MM.1S (cell line): Measurements from ENCODE around the gene TMCC1.

ENCODE experiments used
- DNase-seq: peaks from one replicate; pipeline ENCODE4 v3.0.0-alpha.2; 2015
- H2AFZ ChIP-seq: fragments of 300-600 bp; sonication (generic); 2 replicates; pipeline ENCODE4 v1.6.0; 2016; ENCODE audit warnings: antibody characterized with exemption, low read length
- H3F3A ChIP-seq: fragments of 300-600 bp; sonication (generic); 2 replicates; pipeline ENCODE4 v1.6.1; 2016; ENCODE audit warnings: mild to moderate bottlenecking, antibody characterized with exemption, low read length, moderate library complexity, mixed read lengths; ENCODE audit not compliant: insufficient read depth
- H3K27ac ChIP-seq: fragments of 300-600 bp; sonication (generic); 2 replicates; pipeline ENCODE4 v1.5.1; 2016; ENCODE audit warnings: mild to moderate bottlenecking, low read length
- H3K27me3 ChIP-seq: fragments of 300-600 bp; sonication (generic); replicated peaks from 2 replicates; pipeline ENCODE4 v1.6.0; 2016; ENCODE audit warnings: low read length; ENCODE audit not compliant: insufficient read depth
- H3K36me3 ChIP-seq: fragments of 300-600 bp; sonication (generic); replicated peaks from 2 replicates; pipeline ENCODE4 v1.6.1; 2016; ENCODE audit warnings: mild to moderate bottlenecking, low read length, mixed read lengths; ENCODE audit not compliant: insufficient read depth
- H3K4me1 ChIP-seq: fragments of 300-600 bp; sonication (generic); 2 replicates; pipeline ENCODE4 v1.6.1; 2016; ENCODE audit warnings: low read length, mixed read lengths
- H3K4me2 ChIP-seq: fragments of 300-600 bp; sonication (generic); 2 replicates; pipeline ENCODE4 v1.6.0; 2016; ENCODE audit warnings: low read depth, low read length
- H3K4me3 ChIP-seq: fragments of 300-600 bp; sonication (generic); 2 replicates; pipeline ENCODE4 v1.5.1; 2016; ENCODE audit warnings: low read length, mixed read lengths
- H3K79me2 ChIP-seq: fragments of 300-600 bp; sonication (generic); 2 replicates; pipeline ENCODE4 v1.6.1; 2016; ENCODE audit warnings: mixed run types, low read length, mixed read lengths
- H3K9ac ChIP-seq: fragments of 300-600 bp; sonication (generic); 2 replicates; pipeline ENCODE4 v1.6.1; 2016; ENCODE audit warnings: low read length, mixed read lengths
- H3K9me2 ChIP-seq: fragments of 300-600 bp; sonication (generic); replicated peaks from 2 replicates; pipeline ENCODE4 v1.6.1; 2016; ENCODE audit warnings: mild to moderate bottlenecking, low read length, mixed read lengths; ENCODE audit not compliant: insufficient read depth
- H3K9me3 ChIP-seq: fragments of 300-600 bp; sonication (generic); replicated peaks from 2 replicates; pipeline ENCODE4 v1.6.1; 2016; ENCODE audit warnings: mild to moderate bottlenecking, low read length, mixed read lengths; ENCODE audit not compliant: insufficient read depth
- H4K20me1 ChIP-seq: fragments of 300-600 bp; sonication (generic); 2 replicates; pipeline ENCODE4 v1.6.1; 2016; ENCODE audit warnings: mild to moderate bottlenecking, low read length, moderate library complexity, mixed read lengths; ENCODE audit not compliant: insufficient read depth
- EZH2 ChIP-seq: fragments of 300-600 bp; sonication (generic); optimal IDR thresholded peaks from 2 replicates; pipeline ENCODE3; 2017; ENCODE audit warnings: low read depth, mild to moderate bottlenecking, antibody characterized with exemption, low read length, mixed read lengths
- EZH2phosphoT487 ChIP-seq: fragments of 300-600 bp; sonication (generic); IDR thresholded peaks from 2 replicates; pipeline ENCODE4 v1.6.1; 2018; ENCODE audit warnings: antibody characterized with exemption, low read length
- TF ChIP-seq, protein P1 (sequence below): fragments of 300-600 bp; sonication (generic); IDR thresholded peaks from 2 replicates; pipeline ENCODE4 v1.5.1; 2016; ENCODE audit warnings: antibody characterized with exemption, low read length, mixed read lengths

The TMCC1 gene

GRCh38 chr3:129692743-129693142, 200.8 kb downstream of the TMCC1 start:
- Histone ChIP-seq H3F3A (no peaks in the 10 kb centered on the region), H2AFZ (no peak overlapping the region), H3K4me2 (no peak overlapping the region), H3K79me2 (peaks cover 8% of the 10 kb centered on the region; the same call in 1 of the 2 replicates), H3K9ac (no peak overlapping the region), H3K36me3 (no peaks in the 10 kb centered on the region), H3K9me3 (no peaks in the 10 kb centered on the region), H4K20me1 (no peaks in the 10 kb centered on the region), H3K27ac (no peak overlapping the region), H3K4me1 (no peaks in the 10 kb centered on the region), H3K4me3 (no peak overlapping the region), H3K9me2 (no peaks in the 10 kb centered on the region), H3K27me3 (no peaks in the 10 kb centered on the region)
- DNase-seq, result no peak
- TF ChIP-seq EZH2phosphoT487 (no peak), EZH2 (no peak)
- TF ChIP-seq, protein P1, sequence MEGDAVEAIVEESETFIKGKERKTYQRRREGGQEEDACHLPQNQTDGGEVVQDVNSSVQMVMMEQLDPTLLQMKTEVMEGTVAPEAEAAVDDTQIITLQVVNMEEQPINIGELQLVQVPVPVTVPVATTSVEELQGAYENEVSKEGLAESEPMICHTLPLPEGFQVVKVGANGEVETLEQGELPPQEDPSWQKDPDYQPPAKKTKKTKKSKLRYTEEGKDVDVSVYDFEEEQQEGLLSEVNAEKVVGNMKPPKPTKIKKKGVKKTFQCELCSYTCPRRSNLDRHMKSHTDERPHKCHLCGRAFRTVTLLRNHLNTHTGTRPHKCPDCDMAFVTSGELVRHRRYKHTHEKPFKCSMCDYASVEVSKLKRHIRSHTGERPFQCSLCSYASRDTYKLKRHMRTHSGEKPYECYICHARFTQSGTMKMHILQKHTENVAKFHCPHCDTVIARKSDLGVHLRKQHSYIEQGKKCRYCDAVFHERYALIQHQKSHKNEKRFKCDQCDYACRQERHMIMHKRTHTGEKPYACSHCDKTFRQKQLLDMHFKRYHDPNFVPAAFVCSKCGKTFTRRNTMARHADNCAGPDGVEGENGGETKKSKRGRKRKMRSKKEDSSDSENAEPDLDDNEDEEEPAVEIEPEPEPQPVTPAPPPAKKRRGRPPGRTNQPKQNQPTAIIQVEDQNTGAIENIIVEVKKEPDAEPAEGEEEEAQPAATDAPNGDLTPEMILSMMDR, result no peak

- Histone ChIP-seq H3K4me3 (no peak overlapping the region), H3K36me3 (no peaks in the 10 kb centered on the region), H3K4me1 (no peaks in the 10 kb centered on the region), H3K4me2 (no peak overlapping the region), H4K20me1 (no peaks in the 10 kb centered on the region), H3K79me2 (peaks cover 10% of the 10 kb centered on the region; the same call in 1 of the 2 replicates), H3K27ac (no peak overlapping the region), H3K9me2 (no peaks in the 10 kb centered on the region), H3K9me3 (no peaks in the 10 kb centered on the region), H3K9ac (no peak overlapping the region), H3F3A (no peaks in the 10 kb centered on the region), H3K27me3 (no peaks in the 10 kb centered on the region), H2AFZ (no peak overlapping the region)
- TF ChIP-seq EZH2, result no peak
- TF ChIP-seq, protein P1, result no peak
- no peak for TF ChIP-seq EZH2phosphoT487
- no peak for DNase-seq
Measured at GRCh38 chr3:129690963-129691362, 202.5 kb downstream of the TMCC1 start.

- Histone ChIP-seq H3K79me2 (peaks cover 10% of the 10 kb centered on the region; the same call in 1 of the 2 replicates), H3K9ac (no peak overlapping the region), H3K27ac (no peak overlapping the region), H3K9me2 (no peaks in the 10 kb centered on the region), H3K4me2 (no peak overlapping the region), H3K27me3 (no peaks in the 10 kb centered on the region), H3K9me3 (no peaks in the 10 kb centered on the region), H3F3A (no peaks in the 10 kb centered on the region), H4K20me1 (no peaks in the 10 kb centered on the region), H3K4me1 (no peaks in the 10 kb centered on the region), H3K4me3 (no peak overlapping the region), H3K36me3 (no peaks in the 10 kb centered on the region), H2AFZ (no peak overlapping the region)
- TF ChIP-seq EZH2 (no peak), EZH2phosphoT487 (no peak)
- TF ChIP-seq, protein P1, result no peak
- DNase-seq, result peak; percentile 59
Measured at GRCh38 chr3:129690406-129690805, 203.1 kb downstream of the TMCC1 start.
